Endodermal cell (in vitro differentiated cells): ENCODE data around the gene NBAS. TPM values are rescaled to one million over a fixed set of nuclear protein-coding genes. Genes with fewer than 3 reads are reported as not detected.

Experiments used
- DNase-seq: peaks from one replicate; pipeline ENCODE4 v3.0.0-alpha.2; 2017
- H3K27ac ChIP-seq: 2 replicates; pipeline ENCODE4 v1.5.1; 2013; ENCODE audit warnings: mild to moderate bottlenecking, low read depth, low read length, moderate library complexity
- H3K27me3 ChIP-seq: 2 replicates; pipeline ENCODE4 v1.6.1; 2013; ENCODE audit warnings: mild to moderate bottlenecking, low read length, moderate library complexity; ENCODE audit not compliant: insufficient read depth, control insufficient read depth, poor library complexity, severe bottlenecking
- H3K36me3 ChIP-seq: 2 replicates; pipeline ENCODE4 v1.7.0; 2013; ENCODE audit warnings: mild to moderate bottlenecking, low read length, moderate library complexity; ENCODE audit not compliant: control insufficient read depth, insufficient read depth
- H3K4me1 ChIP-seq: one replicate; pipeline ENCODE4 v1.7.0; 2013; ENCODE audit warnings: low read length; ENCODE audit not compliant: control insufficient read depth, insufficient read depth
- H3K4me3 ChIP-seq: 2 replicates; pipeline ENCODE4 v1.5.1; 2013; ENCODE audit warnings: mild to moderate bottlenecking, low read length, moderate library complexity
- H3K9ac ChIP-seq: 2 replicates; pipeline ENCODE4 v1.6.1; 2013; ENCODE audit warnings: mild to moderate bottlenecking, low read length, moderate library complexity; ENCODE audit not compliant: poor library complexity, severe bottlenecking; ENCODE audit errors: extremely low read depth
- H3K9me3 ChIP-seq: 2 replicates; pipeline ENCODE4 v1.6.1; 2013; ENCODE audit warnings: mild to moderate bottlenecking, low read length, moderate library complexity; ENCODE audit not compliant: control insufficient read depth
- H3K27ac Mint-ChIP-seq: 2 replicates; pipeline ENCODE4 v1.8.0; 2020; ENCODE audit warnings: mixed read lengths
- H3K27me3 Mint-ChIP-seq: 2 replicates; pipeline ENCODE4 v1.8.0; 2021; ENCODE audit warnings: mild to moderate bottlenecking, mixed read lengths; ENCODE audit not compliant: insufficient read depth
- H3K36me3 Mint-ChIP-seq: 2 replicates; pipeline ENCODE4 v1.8.0; 2020; ENCODE audit warnings: low read depth, mixed read lengths
- H3K4me1 Mint-ChIP-seq: 2 replicates; pipeline ENCODE4 v1.8.0; 2020; ENCODE audit warnings: mixed read lengths
- H3K4me3 Mint-ChIP-seq: 2 replicates; pipeline ENCODE4 v1.8.0; 2020; ENCODE audit warnings: mild to moderate bottlenecking, moderate library complexity, mixed read lengths
- H3K9me3 Mint-ChIP-seq: 2 replicates; pipeline ENCODE4 v1.8.0; 2020; ENCODE audit warnings: mild to moderate bottlenecking, mixed read lengths
- CTCF ChIP-seq: fragments of 200-600 bp; sonication (generic); conservative IDR thresholded peaks from 2 replicates; pipeline ENCODE4 v1.5.0; 2021; ENCODE audit warnings: antibody characterized with exemption, mild to moderate bottlenecking
- WGBS, 2 experiments: methylation state at CpG; one replicate each; pipeline versions ENCODE4 v1.1.5 to v1.1.7; 2013; ENCODE audit warnings: missing lambda C conversion rate in 2 of 2, mixed read lengths in 1 of 2; ENCODE audit not compliant: insufficient coverage in 1 of 2, insufficient read length in 1 of 2; 5-methylcytosine and 5-hydroxymethylcytosine counted together
- total RNA-seq, 2 donors: library from RNA; stranded (reverse); fragmentation: NEBNext Ultra II Directional in 1 of 2; extraction: Animal tissue kit (Norgen Biotek cat#: 25700) in 1 of 2; gene quantifications; 2 replicates in 1 of 2; 3 replicates in 1 of 2; pipeline ENCODE4 v1.2.1, GENCODE V29; 2021

NBAS gene
- total RNA-seq, 2 donors from 2014 or later: 47.4 to 54.7 TPM

- H3K27ac Mint-ChIP-seq: no peak overlapping the region
Observed at GRCh38 chr2:15127876-15128275, 433.3 kb downstream of the NBAS start.

GRCh38 chr2:15127301-15127700 is 433.8 kb downstream of the NBAS start:
- Mint-ChIP-seq H3K4me1 (peaks cover 16% of the 10 kb centered on the region), H3K9me3 (peaks cover 23% of the 10 kb centered on the region), H3K4me3 (no peak overlapping the region), H3K27me3 (no peaks in the 10 kb centered on the region), H3K27ac (peak overlapping the region; percentile 49), H3K36me3 (no peaks in the 10 kb centered on the region)
- Histone ChIP-seq H3K9me3 (peaks cover 17% of the 10 kb centered on the region), H3K4me3 (no peak overlapping the region), H3K27ac (no peak overlapping the region), H3K27me3 (no peaks in the 10 kb centered on the region), H3K9ac (no peak overlapping the region), H3K36me3 (no peaks in the 10 kb centered on the region), H3K4me1 (peaks cover 12% of the 10 kb centered on the region)
- no peak for DNase-seq
- 87 to 94% methylated on average over 2 to 4 of the region's 4 CpGs for WGBS, 2 experiments
- no peak for TF ChIP-seq CTCF

More at GRCh38 chr2:15127876-15128275, 433.3 kb downstream of the NBAS start:
- H3K9ac ChIP-seq: no peak overlapping the region
- H3K36me3 ChIP-seq: no peaks in the 10 kb centered on the region
- H3K4me1 Mint-ChIP-seq: peaks cover 16% of the 10 kb centered on the region
- H3K4me3 Mint-ChIP-seq: no peak overlapping the region
- H3K27me3 Mint-ChIP-seq: no peaks in the 10 kb centered on the region
- no peak for DNase-seq
- WGBS, 2 experiments: 98% methylated on average over 3 of the region's 3 CpGs; no CpG with 5 or more reads in 1 of the 2 experiments
- no peaks in the 10 kb centered on the region for H3K36me3 Mint-ChIP-seq
- TF ChIP-seq CTCF: no peak
- no peak overlapping the region for H3K27ac ChIP-seq
- no peak overlapping the region for H3K4me3 ChIP-seq
- peaks cover 23% of the 10 kb centered on the region for H3K9me3 Mint-ChIP-seq
- peaks cover 17% of the 10 kb centered on the region for H3K9me3 ChIP-seq
- peaks cover 12% of the 10 kb centered on the region for H3K4me1 ChIP-seq
- H3K27me3 ChIP-seq: no peaks in the 10 kb centered on the region

GRCh38 chr2:15126373-15126772 is 434.8 kb downstream of the NBAS start:
- no peak for DNase-seq
- 95 to 100% methylated on average over 1 of the region's 1 CpG for WGBS, 2 experiments
- no peak overlapping the region for H3K4me3 Mint-ChIP-seq
- no peaks in the 10 kb centered on the region for H3K36me3 ChIP-seq
- H3K4me1 ChIP-seq: peaks cover 12% of the 10 kb centered on the region
- H3K36me3 Mint-ChIP-seq: no peaks in the 10 kb centered on the region
- no peaks in the 10 kb centered on the region for H3K27me3 Mint-ChIP-seq
- H3K4me3 ChIP-seq: no peak overlapping the region
- H3K9me3 ChIP-seq: peaks cover 17% of the 10 kb centered on the region
- no peak for TF ChIP-seq CTCF
- H3K9ac ChIP-seq: no peak overlapping the region
- no peaks in the 10 kb centered on the region for H3K27me3 ChIP-seq
- H3K9me3 Mint-ChIP-seq: peaks cover 23% of the 10 kb centered on the region
- no peak overlapping the region for H3K27ac ChIP-seq
- H3K4me1 Mint-ChIP-seq: peaks cover 16% of the 10 kb centered on the region
- H3K27ac Mint-ChIP-seq: peak overlapping the region; percentile 50
